ENCODE measurements around the gene TOP2B. TPM values are rescaled to one million over a fixed set of nuclear protein-coding genes. Genes with fewer than 3 reads are reported as not detected.

TOP2B gene
- total and polyA plus RNA-seq, 4 donors, result 13.5 to 52.9 (median 34.5) TPM

DNA sequence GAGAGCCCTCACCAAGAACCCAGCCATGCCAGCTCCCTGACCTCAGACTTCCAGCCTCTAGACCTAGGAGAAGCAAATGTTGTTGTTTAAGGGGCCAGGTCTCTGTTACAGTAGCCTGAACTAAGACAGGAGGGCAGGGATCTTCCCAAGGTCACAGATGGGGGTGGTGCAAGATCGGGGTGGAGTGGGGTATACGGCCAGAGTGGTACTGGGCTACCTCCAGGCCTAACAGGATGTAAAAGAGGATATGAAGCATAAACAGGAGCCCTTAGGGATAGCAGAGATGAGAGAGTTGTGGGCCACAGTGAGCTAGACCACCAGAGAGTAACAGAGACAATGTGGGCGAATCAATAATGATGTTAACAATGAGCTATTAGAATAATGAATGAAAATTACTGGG lies 82.9 kb downstream of the TOP2B start (continued):
- TF ChIP-seq, protein P1, sequence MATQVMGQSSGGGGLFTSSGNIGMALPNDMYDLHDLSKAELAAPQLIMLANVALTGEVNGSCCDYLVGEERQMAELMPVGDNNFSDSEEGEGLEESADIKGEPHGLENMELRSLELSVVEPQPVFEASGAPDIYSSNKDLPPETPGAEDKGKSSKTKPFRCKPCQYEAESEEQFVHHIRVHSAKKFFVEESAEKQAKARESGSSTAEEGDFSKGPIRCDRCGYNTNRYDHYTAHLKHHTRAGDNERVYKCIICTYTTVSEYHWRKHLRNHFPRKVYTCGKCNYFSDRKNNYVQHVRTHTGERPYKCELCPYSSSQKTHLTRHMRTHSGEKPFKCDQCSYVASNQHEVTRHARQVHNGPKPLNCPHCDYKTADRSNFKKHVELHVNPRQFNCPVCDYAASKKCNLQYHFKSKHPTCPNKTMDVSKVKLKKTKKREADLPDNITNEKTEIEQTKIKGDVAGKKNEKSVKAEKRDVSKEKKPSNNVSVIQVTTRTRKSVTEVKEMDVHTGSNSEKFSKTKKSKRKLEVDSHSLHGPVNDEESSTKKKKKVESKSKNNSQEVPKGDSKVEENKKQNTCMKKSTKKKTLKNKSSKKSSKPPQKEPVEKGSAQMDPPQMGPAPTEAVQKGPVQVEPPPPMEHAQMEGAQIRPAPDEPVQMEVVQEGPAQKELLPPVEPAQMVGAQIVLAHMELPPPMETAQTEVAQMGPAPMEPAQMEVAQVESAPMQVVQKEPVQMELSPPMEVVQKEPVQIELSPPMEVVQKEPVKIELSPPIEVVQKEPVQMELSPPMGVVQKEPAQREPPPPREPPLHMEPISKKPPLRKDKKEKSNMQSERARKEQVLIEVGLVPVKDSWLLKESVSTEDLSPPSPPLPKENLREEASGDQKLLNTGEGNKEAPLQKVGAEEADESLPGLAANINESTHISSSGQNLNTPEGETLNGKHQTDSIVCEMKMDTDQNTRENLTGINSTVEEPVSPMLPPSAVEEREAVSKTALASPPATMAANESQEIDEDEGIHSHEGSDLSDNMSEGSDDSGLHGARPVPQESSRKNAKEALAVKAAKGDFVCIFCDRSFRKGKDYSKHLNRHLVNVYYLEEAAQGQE (IDR thresholded peaks at IDR 0.05), result no peak

- Histone ChIP-seq H3K27me3 (ENCODE audit: control insufficient read depth in 4 of 4, insufficient read depth in 4 of 4, low read length in 3 of 4) (no peaks in the 10 kb centered on the region), H3K4me3 (ENCODE audit: low read depth in 1 of 3, low read length in 3 of 3) (no peak overlapping the region), H3K27ac (ENCODE audit: low read depth in 1 of 2, low read length in 2 of 2) (no peak overlapping the region), H3K4me1 (ENCODE audit: control insufficient read depth in 4 of 4, insufficient read depth in 4 of 4, low read length in 3 of 4) (no peaks in the 10 kb centered on the region), H3K9me3 (ENCODE audit: control insufficient read depth in 4 of 4, low read length in 3 of 4) (no peaks in the 10 kb centered on the region), H3K9ac (ENCODE audit: low read depth in 1 of 2, low read length in 2 of 2) (no peak overlapping the region), H3K36me3 (ENCODE audit: control insufficient read depth in 4 of 4, insufficient read depth in 3 of 4, low read depth in 1 of 4, low read length in 3 of 4) (no peaks in the 10 kb centered on the region)
- TF ChIP-seq RXRA (IDR thresholded peaks at IDR 0.05), result no peak
- TF ChIP-seq, protein P1 (IDR thresholded peaks at IDR 0.05), result no peak
- TF ChIP-seq TAF1 (conservative IDR thresholded peaks at IDR 0.05), result no peak
- no peak for TF ChIP-seq YY1 (IDR thresholded peaks at IDR 0.05)
- no peak for TF ChIP-seq FOXA1 (IDR thresholded peaks at IDR 0.05)
- TF ChIP-seq JUND (IDR thresholded peaks at IDR 0.05), result no peak
- TF ChIP-seq FOXA2 (IDR thresholded peaks at IDR 0.05), result no peak
- TF ChIP-seq, protein P2, sequence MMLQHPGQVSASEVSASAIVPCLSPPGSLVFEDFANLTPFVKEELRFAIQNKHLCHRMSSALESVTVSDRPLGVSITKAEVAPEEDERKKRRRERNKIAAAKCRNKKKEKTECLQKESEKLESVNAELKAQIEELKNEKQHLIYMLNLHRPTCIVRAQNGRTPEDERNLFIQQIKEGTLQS (IDR thresholded peaks at IDR 0.05), result no peak
- TF ChIP-seq EGR1 (IDR thresholded peaks at IDR 0.05; ENCODE audit: low read depth in 2 of 2), result no peak
- no peak for TF ChIP-seq HNF4G (IDR thresholded peaks at IDR 0.05)
- no peak for TF ChIP-seq GABPA (IDR thresholded peaks at IDR 0.05 in 1 of 2, conservative IDR thresholded peaks at IDR 0.05 in 1 of 2)
- no peak for TF ChIP-seq HNF4A (conservative IDR thresholded peaks at IDR 0.05)
- no peak for TF ChIP-seq RAD21 (IDR thresholded peaks at IDR 0.05)
- no peak for TF ChIP-seq NR2F2 (IDR thresholded peaks at IDR 0.05)
- no peak for TF ChIP-seq SP1 (IDR thresholded peaks at IDR 0.05)
- TF ChIP-seq MAX (IDR thresholded peaks at IDR 0.05), result no peak
- no peak for DNase-seq (ENCODE audit: low spot score)
- 96% methylated on average over 7 of the region's 7 CpGs for WGBS
Observed at GRCh38 chr3:25581335-25581734, 83.4 kb downstream of the TOP2B start.
